GM11168 (cell line): ENCODE results near the gene PYROXD2.

Experiments used
- in situ Hi-C: fragments of 300-500 bp; cut with MboI; formaldehyde crosslinking; loops from one replicate; pipeline ENCODE4 v1.12.0; 2022; ENCODE audit warnings: low sequenced_read_pairs; ENCODE audit not compliant: unreplicated experiment

Gene PYROXD2

DNA sequence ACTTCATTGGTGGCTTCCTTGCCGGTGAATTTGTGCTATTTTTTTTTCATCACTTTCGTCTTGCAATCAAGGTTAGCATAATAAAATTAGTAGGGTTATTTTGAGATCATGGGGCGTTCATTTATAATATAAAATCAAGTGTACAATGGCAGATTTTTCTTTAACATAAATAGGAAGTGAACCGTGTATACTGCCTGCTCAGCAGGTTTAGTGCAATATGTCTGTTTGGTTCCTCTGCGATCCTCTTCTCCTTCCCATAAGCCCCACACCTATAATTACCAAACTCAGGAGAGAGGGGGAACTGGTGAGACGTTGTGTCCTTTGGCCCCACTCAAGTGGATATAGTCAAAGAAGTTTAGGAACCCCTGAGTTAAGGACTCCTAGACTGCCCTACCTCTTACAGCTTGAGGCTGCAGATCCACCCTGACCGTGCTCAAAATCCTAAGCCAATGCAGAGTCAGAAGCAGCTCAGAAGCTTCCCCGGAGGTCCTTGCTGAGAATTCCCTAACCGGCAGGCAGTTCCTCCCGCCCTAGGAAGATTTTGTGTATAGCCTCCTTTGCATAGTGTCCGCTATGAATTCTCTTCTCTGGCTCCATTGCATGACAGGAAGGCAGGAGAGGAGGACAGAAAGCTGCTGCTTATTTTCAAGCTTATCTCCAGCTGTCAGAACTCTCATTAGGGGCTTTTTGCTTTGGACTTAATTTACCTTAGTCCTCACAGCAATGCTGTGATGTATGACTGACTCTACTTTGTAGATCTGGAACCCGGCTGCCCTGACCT, 41.5 kb downstream of the PYROXD2 start:
- in situ Hi-C loops = no loop called here

DNA sequence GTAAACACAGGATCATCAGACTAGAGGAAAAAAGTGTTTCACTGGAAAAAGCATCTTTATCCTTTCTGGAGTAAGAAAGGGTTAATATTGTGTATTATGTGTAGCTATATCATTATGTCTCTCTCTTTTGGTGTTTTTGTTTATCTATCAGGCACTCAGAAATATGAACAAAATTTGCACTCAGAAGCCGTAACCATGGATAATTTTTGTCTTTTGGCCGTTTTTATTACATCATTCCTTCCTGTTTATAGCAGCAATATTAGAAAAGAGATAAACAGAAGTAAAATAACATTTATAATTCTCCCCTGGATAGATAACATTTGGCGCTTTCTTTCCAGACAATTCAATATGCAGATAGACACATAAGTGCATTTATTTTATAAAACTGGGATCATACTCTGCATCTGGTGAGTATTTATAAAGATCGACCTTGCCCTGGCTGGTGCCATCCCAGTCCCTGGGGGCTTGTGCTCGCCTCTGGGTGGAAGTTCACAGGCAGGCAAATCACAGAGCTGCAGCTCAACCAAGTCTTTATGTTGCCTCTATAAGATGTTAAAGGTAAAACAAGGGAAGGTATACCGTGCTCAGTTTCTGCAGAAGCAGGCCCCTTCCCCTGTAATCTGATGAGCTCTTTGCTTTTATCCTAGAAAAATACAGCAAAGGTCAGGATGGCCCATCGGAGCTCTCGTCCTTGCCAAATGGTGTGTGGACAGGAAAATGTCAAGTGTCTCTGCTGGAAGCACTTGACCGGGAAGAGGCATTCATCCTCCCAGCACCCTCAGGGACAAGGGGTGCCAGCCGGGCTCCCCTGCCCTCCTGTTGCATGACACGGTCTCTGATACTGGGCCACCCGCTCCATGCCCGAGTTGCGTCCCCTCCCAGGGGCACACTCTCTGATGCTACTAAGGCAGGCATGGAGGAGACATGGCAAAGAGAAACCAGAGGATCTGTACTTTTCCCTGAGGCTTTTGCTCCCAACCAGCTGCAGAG, 43.9 kb downstream of the PYROXD2 start:
- in situ Hi-C loops = no loop called here

GRCh38 chr10:98369801-98370200, 45.2 kb downstream of the PYROXD2 start:
- in situ Hi-C loops = no loop called here

- in situ Hi-C loops = no loop called here
Measured at GRCh38 chr10:98368644-98369043, 46.3 kb downstream of the PYROXD2 start.

- in situ Hi-C loops = no loop called here
Measured at GRCh38 chr10:98367604-98368451, 47.2 kb downstream of the PYROXD2 start.

DNA sequence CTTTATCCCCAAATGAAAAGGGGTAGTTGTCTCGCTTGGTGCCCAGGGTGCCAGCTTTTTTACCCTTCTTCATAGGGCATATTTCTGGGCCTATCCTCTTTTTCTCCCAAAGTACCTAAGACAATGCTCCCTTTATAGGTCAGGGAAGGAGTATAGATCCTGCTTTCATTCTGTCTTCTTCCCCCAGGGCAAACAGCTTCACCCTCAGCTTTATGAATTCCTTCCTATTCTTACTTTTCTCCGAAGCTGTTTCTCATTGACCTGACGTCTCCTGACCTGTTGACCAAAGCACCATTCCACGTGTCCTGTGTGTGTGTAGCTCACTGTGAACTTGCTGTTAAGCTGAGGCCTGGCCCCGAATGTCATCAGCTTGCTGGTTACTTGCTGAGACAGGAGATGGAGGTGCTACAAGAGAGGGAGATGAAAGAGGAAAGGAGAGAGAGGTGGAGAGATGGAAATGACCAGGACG, 48.9 kb downstream of the PYROXD2 start:
- in situ Hi-C loops = no loop called here

GRCh38 chr10:98365406-98366061, 49.4 kb downstream of the PYROXD2 start:
- in situ Hi-C loops = no loop called here

DNA sequence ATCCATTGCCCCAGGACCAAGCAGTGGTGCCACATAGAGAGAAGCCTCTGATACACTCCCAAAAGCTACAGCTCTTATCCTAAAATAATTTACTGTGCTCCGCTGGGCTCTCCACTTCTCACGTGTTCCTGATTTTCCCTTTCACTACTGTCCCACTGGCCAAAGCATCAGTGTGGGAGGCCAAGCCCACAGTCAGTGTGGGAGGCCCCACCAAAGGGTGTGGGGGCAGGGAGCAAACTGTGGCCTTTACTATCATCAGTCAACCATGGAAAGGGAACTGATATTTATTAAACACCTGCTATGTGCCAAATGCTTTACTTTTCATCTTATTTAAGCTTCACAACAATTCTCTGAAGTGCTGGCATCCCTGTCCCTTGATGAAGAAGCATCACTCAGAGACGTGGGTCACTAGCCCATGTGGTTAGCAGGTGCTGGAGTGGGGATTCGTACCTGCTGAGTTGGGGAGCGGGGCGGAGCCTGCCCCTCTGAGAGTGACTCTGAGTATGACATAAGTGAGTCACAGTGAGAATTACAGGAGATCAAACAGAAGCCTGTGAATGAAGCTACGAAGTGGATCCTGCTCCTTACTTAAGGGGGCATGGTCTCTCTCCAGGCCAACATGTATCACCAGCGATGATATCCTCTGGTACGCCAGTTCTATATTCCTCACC, 50.4 kb downstream of the PYROXD2 start:
- in situ Hi-C loops = no loop called here

DNA sequence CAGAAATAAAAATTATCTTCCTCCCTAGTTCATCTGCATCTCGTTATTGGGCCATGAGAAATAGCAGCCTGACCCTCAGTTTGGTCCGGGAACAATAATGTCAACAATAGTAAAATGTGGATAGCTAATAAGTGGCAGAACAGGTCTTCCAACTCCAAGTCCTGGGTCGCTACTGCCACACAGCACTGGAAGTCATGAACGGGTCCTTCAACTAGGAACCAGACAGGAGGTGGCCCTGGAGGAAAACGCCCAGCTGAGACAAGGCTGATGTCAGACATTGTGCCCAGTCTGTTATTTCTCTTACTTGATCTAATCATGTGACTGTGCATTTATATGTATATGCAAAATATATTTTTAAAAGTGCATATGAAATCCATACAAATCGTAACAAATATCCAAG, 51.8 kb downstream of the PYROXD2 start:
- in situ Hi-C loops = no loop called here

- in situ Hi-C loops = no loop called here
Measured at GRCh38 chr10:98361131-98362025, 53.6 kb downstream of the PYROXD2 start.

DNA sequence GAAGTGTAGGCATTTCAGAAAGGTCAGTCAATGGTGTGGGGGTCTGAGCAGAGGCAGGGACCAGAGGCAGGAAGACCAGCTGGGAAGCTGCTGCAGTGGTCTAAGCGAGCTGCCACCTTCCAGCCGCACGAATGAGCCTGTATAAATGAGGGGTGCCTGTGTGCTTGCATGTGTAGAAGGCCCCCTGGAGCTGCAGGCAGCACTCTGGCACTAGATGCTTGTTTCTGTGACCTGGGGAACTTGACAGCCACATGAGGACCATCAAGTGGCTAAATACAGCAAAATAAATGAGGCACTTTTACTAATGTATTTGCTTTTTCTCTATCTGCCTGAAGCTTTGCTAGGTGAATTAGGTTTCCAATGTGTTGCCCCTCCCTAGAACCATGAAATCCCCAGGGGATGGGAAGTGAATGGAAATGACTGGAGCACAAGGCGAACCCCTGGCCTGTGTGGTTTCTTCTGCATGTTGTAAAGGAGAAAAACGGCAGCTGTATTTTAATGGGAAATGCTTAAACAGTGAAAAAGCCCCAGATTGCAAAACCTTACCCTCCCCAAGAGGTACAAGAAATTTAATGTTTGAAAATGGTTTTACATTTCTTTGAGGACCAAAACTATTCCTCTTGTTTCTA, 57.7 kb downstream of the PYROXD2 start:
- in situ Hi-C loops = no loop called here

DNA sequence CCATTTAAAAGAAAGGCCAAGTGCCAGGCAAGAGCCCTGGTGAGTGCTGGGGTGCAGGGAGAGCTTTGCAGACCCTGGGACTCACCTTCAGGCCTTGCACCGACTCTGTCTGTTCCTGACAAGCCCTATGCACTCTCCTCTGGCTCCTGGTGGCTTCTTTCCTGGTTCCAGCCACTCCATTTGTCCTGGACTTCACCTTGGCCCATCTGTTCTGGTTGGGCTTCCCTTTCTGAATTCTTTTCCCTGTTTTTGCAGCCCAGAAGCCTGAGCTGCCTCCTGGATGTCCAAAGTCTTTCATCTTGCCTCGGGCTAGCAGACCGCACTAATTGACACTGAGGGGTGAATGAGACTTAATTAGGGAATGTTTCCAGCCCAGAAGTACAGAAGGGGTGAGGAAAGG, 60.5 kb downstream of the PYROXD2 start:
- in situ Hi-C loops = no loop called here

- in situ Hi-C loops = no loop called here
Measured at GRCh38 chr10:98353170-98353569, 61.8 kb downstream of the PYROXD2 start.

DNA sequence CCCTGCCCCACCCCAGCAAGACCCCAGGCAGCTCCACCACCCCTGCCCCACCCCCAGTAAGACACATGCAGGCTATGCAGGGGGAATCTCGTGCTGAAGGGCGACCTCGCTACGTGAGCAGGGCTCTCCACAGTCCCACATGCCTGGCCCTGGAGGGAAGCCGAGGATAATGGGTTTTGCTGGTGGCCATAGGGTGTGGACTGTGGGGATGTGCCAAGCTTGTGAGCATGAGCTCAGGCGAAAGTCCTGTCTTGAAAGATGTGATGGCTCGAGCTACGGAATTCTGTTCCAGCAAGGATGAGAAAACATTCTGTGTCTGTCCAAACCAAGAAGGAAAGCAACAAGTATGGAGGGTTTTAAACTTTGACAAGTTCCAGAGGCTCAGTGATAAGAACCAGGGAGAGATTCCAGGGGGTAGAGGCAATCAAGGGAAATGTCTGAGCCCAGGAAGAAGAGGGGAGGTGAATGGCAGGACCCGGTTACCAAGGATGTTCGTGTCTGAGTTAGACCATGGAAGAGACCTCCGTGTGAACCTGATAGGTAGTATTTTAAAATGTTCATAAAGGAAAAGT, 63.1 kb downstream of the PYROXD2 start:
- in situ Hi-C loops = no loop called here

DNA sequence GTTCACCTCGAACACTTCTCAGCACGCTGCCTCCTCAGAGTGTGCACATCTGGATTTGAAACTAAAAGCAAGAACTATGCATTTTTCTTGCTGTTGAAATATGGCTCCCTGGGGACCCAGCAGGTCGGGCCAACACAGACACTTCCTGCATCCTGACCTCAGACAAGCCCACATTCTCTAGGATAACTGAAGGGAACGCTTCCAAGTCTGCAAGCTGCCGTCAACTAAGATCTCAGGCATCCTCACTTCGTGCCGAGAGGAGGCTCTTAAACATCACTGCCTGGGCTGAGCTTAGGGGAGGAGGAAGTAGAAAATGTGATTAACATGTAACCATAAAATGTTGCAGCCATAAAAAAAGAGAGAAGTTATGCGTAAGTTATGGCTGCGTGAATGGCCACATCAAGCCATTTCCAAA, 65.5 kb downstream of the PYROXD2 start:
- in situ Hi-C loops = no loop called here

DNA sequence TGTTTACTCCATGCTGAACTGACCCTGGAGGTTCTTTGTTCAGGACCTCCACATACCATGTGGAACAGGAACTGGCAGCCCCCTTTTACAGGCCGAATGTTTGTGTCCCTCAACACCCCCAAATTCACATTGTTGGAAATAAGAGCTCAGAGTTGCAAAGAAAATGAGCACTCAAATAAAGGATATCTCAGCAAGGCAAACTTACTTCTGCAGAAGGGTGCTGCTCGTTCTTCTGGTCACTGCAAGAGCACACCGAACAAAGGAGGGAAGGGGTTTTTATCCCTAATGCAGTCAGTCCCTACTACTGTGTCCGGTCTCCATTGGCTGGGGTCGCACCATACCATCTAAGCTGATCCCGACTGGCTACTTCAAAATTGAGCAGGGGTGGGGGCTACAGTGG, 68.1 kb downstream of the PYROXD2 start:
- in situ Hi-C loops = no loop called here

DNA sequence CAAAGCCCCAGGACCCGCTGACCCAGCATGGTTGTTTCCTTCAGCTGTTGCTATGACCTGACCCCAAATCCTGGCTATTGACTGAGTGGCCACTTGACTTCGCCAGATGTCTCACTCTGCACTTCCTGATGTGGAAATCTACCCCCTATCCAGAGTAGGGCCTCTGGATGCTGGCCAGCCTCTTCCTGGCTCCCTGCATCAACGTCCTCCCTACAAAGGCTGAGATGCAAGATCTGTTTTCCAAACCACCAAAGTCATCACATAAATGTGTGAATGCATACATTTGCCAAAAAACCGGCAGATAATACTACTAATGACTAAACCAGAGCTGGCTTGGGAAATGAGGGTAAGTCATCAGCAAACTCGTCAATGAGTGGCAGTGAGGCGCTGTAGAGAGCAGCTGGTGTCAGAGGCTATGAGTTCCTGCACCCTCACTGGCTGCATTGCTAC, 70.4 kb downstream of the PYROXD2 start:
- in situ Hi-C loops = no loop called here
